ENCODE data around the gene CGNL1.

The CGNL1 gene

GRCh38 chr15:57575363-57575762 lies 199.1 kb downstream of the CGNL1 start:
- DNase-seq, result no peak

GRCh38 chr15:57578288-57578900 lies 202.1 kb downstream of the CGNL1 start:
- DNase-seq, result no peak

- no peak for DNase-seq
These were observed 204.1 kb downstream of the CGNL1 start for GRCh38 chr15:57580428-57580827.

GRCh38 chr15:57580866-57581265 lies 204.6 kb downstream of the CGNL1 start:
- no peak for DNase-seq

- no peak for DNase-seq
These were observed 205.8 kb downstream of the CGNL1 start for GRCh38 chr15:57582090-57582489.

- DNase-seq, result no peak
These were observed 207.0 kb downstream of the CGNL1 start for GRCh38 chr15:57583282-57583681.

- no peak for DNase-seq
These were observed 207.4 kb downstream of the CGNL1 start for GRCh38 chr15:57583720-57584119.

GRCh38 chr15:57586661-57587424 lies 210.5 kb downstream of the CGNL1 start:
- DNase-seq, result no peak

GRCh38 chr15:57589281-57589680 lies 213.0 kb downstream of the CGNL1 start:
- no peak for DNase-seq

GRCh38 chr15:57589754-57590153 lies 213.4 kb downstream of the CGNL1 start:
- DNase-seq, result no peak

GRCh38 chr15:57591237-57591821 lies 215.0 kb downstream of the CGNL1 start:
- DNase-seq, result no peak

- DNase-seq, result no peak
These were observed 215.6 kb downstream of the CGNL1 start, which contains the start of gene MYZAP for GRCh38 chr15:57591822-57592367. MYZAP (plus strand) TSS chr15:57591904; CDS start chr15:57592035, 131 bp downstream.

GRCh38 chr15:57592426-57592825 lies 216.1 kb downstream of the CGNL1 start:
- no peak for DNase-seq

- DNase-seq, result no peak
These were observed 216.6 kb downstream of the CGNL1 start for GRCh38 chr15:57592836-57593420.

GRCh38 chr15:57594479-57594878 lies 218.2 kb downstream of the CGNL1 start:
- DNase-seq, result no peak

GRCh38 chr15:57595011-57595866 lies 218.9 kb downstream of the CGNL1 start:
- DNase-seq, result no peak

GRCh38 chr15:57596301-57596855 lies 220.1 kb downstream of the CGNL1 start:
- no peak for DNase-seq

GRCh38 chr15:57596978-57597377 lies 220.7 kb downstream of the CGNL1 start:
- no peak for DNase-seq

GRCh38 chr15:57597431-57597830 lies 221.1 kb downstream of the CGNL1 start:
- no peak for DNase-seq

GRCh38 chr15:57598346-57598745 lies 222.0 kb downstream of the CGNL1 start:
- DNase-seq, result no peak

GRCh38 chr15:57599296-57599810 lies 223.0 kb downstream of the CGNL1 start:
- no peak for DNase-seq

- no peak for DNase-seq
These were observed 223.9 kb downstream of the CGNL1 start for GRCh38 chr15:57600197-57600596.
